Breast epithelium (tissue), 3 donors: ENCODE results near the gene ZNF835.

Source experiments
- POLR2A ChIP-seq: fragments of 450-650 bp; IDR thresholded peaks from one replicate; pipeline ENCODE4 v1.6.1; 2016; ENCODE audit warnings: antibody characterized with exemption, mild to moderate bottlenecking, moderate library complexity
- POLR2AphosphoS5 ChIP-seq, 3 donors: sonication (generic); formaldehyde crosslinking; IDR thresholded peaks; one replicate each; pipeline ENCODE4 v1.6.1; 2017; ENCODE audit warnings: antibody characterized with exemption in 3 of 3
- TF ChIP-seq, protein P1 (sequence below), 3 donors: fragments of 450-650 bp; IDR thresholded peaks; one replicate each; pipeline ENCODE4 v1.5.1; 2016 to 2017; ENCODE audit warnings: antibody characterized with exemption in 3 of 3, mild to moderate bottlenecking in 3 of 3, moderate library complexity in 3 of 3

DNA sequence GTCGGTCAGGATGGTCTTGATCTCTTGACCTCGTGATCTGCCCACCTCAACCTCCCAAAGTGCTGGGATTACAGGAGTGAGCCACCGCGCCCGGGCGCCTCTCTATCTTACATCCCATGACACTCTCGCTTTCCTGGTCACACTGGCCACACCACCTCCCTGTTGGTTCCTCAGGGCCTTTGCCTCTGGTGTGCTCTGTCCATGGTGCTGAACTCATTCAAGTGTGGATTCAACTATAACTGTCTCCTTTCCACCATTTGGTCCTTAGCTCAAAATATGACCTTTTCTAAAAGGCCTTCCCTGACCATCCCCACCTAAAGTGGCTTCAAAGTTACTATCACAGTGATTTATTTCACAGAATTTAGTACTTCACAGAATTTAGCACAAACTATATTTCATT, 32.3 kb downstream of the ZNF835 start:
- TF ChIP-seq, protein P1, sequence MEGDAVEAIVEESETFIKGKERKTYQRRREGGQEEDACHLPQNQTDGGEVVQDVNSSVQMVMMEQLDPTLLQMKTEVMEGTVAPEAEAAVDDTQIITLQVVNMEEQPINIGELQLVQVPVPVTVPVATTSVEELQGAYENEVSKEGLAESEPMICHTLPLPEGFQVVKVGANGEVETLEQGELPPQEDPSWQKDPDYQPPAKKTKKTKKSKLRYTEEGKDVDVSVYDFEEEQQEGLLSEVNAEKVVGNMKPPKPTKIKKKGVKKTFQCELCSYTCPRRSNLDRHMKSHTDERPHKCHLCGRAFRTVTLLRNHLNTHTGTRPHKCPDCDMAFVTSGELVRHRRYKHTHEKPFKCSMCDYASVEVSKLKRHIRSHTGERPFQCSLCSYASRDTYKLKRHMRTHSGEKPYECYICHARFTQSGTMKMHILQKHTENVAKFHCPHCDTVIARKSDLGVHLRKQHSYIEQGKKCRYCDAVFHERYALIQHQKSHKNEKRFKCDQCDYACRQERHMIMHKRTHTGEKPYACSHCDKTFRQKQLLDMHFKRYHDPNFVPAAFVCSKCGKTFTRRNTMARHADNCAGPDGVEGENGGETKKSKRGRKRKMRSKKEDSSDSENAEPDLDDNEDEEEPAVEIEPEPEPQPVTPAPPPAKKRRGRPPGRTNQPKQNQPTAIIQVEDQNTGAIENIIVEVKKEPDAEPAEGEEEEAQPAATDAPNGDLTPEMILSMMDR (IDR thresholded peaks at IDR 0.05): no peak
- TF ChIP-seq POLR2A (no peak), POLR2AphosphoS5 (IDR thresholded peaks at IDR 0.05) (no peak)
